ENCODE measurements around the gene TSEN2. TPM values are rescaled to one million over a fixed set of nuclear protein-coding genes. Genes with fewer than 3 reads are reported as not detected.
A peak's percentile ranks its signal among the peaks of the same experiment; 100 is the strongest.
"Not testable (repeated sequence)": the region's sequence is repeated elsewhere in the genome, so short reads cannot be mapped to it uniquely, and the experiment has no call there.

TSEN2 gene
- total RNA-seq, 4 donors from 2014 or later: 16.1 to 26.7 (median 21.4) TPM

GRCh38 chr3:12527757-12528143, 43.5 kb downstream of the TSEN2 start:
- Histone ChIP-seq H3K4me1 (no peaks in the 10 kb centered on the region), H3K9me3 (no peaks in the 10 kb centered on the region), H3K36me3 (peaks cover 0 to 89% of the 10 kb centered on the region in 2 donors), H3K27me3 (no peaks in the 10 kb centered on the region), H3K27ac (no peak overlapping the region), H3K4me3 (no peak overlapping the region)
- 86% methylated on average over 1 of the region's 3 CpGs; no CpG with 5 or more reads in 1 of the 2 donors for WGBS, 2 donors (ENCODE audit: low coverage in 1 of 2)
- no peak for TF ChIP-seq CTCF (IDR thresholded peaks at IDR 0.05)
- no peak for TF ChIP-seq POLR2AphosphoS5 (IDR thresholded peaks at IDR 0.05)
- TF ChIP-seq EP300 (IDR thresholded peaks at IDR 0.05): no peak
- TF ChIP-seq POLR2A (IDR thresholded peaks at IDR 0.05): no peak
- ATAC-seq: no peak

- no peaks in the 10 kb centered on the region for H3K9me3 ChIP-seq
- TF ChIP-seq POLR2A (IDR thresholded peaks at IDR 0.05) (no peak), EP300 (IDR thresholded peaks at IDR 0.05) (no peak)
- no peak overlapping the region for H3K27ac ChIP-seq
- 81 to 84% methylated on average over 5 of the region's 5 CpGs for WGBS, 2 donors (ENCODE audit: low coverage in 1 of 2)
- ATAC-seq: no peak
- peaks cover 0 to 67% of the 10 kb centered on the region in 2 donors for H3K36me3 ChIP-seq
- H3K4me3 ChIP-seq: no peak overlapping the region
- H3K27me3 ChIP-seq: no peaks in the 10 kb centered on the region
- H3K4me1 ChIP-seq: no peaks in the 10 kb centered on the region
Measured at GRCh38 chr3:12532182-12532581, 47.9 kb downstream of the TSEN2 start.

- Histone ChIP-seq H3K4me3 (no peak overlapping the region), H3K36me3 (peaks cover 0 to 48% of the 10 kb centered on the region in 2 donors), H3K9me3 (no peaks in the 10 kb centered on the region), H3K4me1 (no peaks in the 10 kb centered on the region), H3K27me3 (no peaks in the 10 kb centered on the region), H3K27ac (no peak overlapping the region)
- ATAC-seq: no peak
- WGBS, 2 donors (ENCODE audit: low coverage in 1 of 2): 54 to 82% methylated on average over 2 to 5 of the region's 6 CpGs
- TF ChIP-seq CTCF (IDR thresholded peaks at IDR 0.05) (peak in 1 of 4 experiments; percentile 9), POLR2A (IDR thresholded peaks at IDR 0.05) (no peak)
Measured at GRCh38 chr3:12536423-12536822, 52.1 kb downstream of the TSEN2 start.

- no peak overlapping the region for H3K4me3 ChIP-seq
- no peaks in the 10 kb centered on the region for H3K9me3 ChIP-seq
- peaks cover 0 to 23% of the 10 kb centered on the region in 2 donors for H3K36me3 ChIP-seq
- TF ChIP-seq CTCF (IDR thresholded peaks at IDR 0.05): peak in 1 of 4 experiments; percentile 29
- TF ChIP-seq POLR2A (IDR thresholded peaks at IDR 0.05): no peak
- no peak for TF ChIP-seq POLR2AphosphoS5 (IDR thresholded peaks at IDR 0.05)
- TF ChIP-seq EP300 (IDR thresholded peaks at IDR 0.05): no peak
- ATAC-seq: no peak
- H3K27ac ChIP-seq: no peak overlapping the region
- H3K4me1 ChIP-seq: no peaks in the 10 kb centered on the region
- 71 to 83% methylated on average over 1 to 2 of the region's 8 CpGs for WGBS, 2 donors (ENCODE audit: low coverage in 1 of 2)
- no peaks in the 10 kb centered on the region for H3K27me3 ChIP-seq
Measured at GRCh38 chr3:12541625-12542024, 57.3 kb downstream of the TSEN2 start.

GRCh38 chr3:12543497-12543896, 59.2 kb downstream of the TSEN2 start:
- ATAC-seq, H3K4me3 ChIP-seq, H3K4me1 ChIP-seq, H3K9me3 ChIP-seq, H3K27me3 ChIP-seq, H3K27ac ChIP-seq: not testable (repeated sequence)
- 75 to 80% methylated on average over 4 to 8 of the region's 12 CpGs for WGBS, 2 donors (ENCODE audit: low coverage in 1 of 2)
- peaks cover 0 to 23% of the 10 kb centered on the region in 2 donors for H3K36me3 ChIP-seq

GRCh38 chr3:12544652-12545472, 60.6 kb downstream of the TSEN2 start:
- no peaks in the 10 kb centered on the region for H3K4me1 ChIP-seq
- ATAC-seq: no peak
- H3K9me3 ChIP-seq: no peaks in the 10 kb centered on the region
- H3K27me3 ChIP-seq: peaks cover 4% of the 10 kb centered on the region
- H3K4me3 ChIP-seq: no peak overlapping the region
- TF ChIP-seq POLR2A (IDR thresholded peaks at IDR 0.05) (no peak), POLR2AphosphoS5 (IDR thresholded peaks at IDR 0.05) (no peak), EP300 (IDR thresholded peaks at IDR 0.05) (no peak), CTCF (IDR thresholded peaks at IDR 0.05) (no peak)
- H3K36me3 ChIP-seq: peaks cover 0 to 11% of the 10 kb centered on the region in 2 donors
- no peak overlapping the region for H3K27ac ChIP-seq
- 52 to 56% methylated on average over 10 to 11 of the region's 11 CpGs for WGBS, 2 donors (ENCODE audit: low coverage in 1 of 2)
